ENCODE measurements around the gene PERM1. TPM values are rescaled to one million over a fixed set of nuclear protein-coding genes. Genes with fewer than 3 reads are reported as not detected.

The PERM1 gene
- polyA plus RNA-seq, 1 donor (not counting 4 experiments of a cell fraction or from before 2014, with no cell fraction given), result not detected

DNA sequence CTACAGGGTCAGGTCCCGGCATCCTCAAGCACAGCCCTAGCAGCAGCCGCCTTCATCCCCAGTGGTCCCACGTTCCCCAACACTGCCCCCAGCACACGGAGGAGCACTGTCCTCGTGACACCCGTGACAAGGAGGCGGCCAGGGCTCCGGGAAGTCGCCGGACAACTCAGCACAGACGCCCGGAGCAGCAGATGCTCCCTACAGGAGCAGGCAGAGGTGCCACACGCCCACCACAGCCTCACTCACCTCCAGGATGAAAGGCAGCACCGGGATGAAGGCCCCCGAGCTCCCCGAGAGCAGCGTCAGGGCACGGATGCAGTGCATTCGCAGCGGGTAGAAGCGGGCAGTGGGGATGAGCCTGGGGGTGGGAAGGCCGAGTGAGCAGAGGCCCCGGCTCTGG, 31.0 kb downstream of the PERM1 start:
- no peaks in the 10 kb centered on the region for H3K27me3 ChIP-seq (ENCODE audit: control insufficient read depth, extremely low read depth, insufficient read depth, low read length)
- H3K9me1 ChIP-seq (ENCODE audit: control insufficient read depth, extremely low read depth, insufficient read depth, low read length), result no peaks in the 10 kb centered on the region
- peaks cover 4% of the 10 kb centered on the region for H3K79me2 ChIP-seq (ENCODE audit: control insufficient read depth, insufficient read depth, low read length)
- TF ChIP-seq, protein P1, sequence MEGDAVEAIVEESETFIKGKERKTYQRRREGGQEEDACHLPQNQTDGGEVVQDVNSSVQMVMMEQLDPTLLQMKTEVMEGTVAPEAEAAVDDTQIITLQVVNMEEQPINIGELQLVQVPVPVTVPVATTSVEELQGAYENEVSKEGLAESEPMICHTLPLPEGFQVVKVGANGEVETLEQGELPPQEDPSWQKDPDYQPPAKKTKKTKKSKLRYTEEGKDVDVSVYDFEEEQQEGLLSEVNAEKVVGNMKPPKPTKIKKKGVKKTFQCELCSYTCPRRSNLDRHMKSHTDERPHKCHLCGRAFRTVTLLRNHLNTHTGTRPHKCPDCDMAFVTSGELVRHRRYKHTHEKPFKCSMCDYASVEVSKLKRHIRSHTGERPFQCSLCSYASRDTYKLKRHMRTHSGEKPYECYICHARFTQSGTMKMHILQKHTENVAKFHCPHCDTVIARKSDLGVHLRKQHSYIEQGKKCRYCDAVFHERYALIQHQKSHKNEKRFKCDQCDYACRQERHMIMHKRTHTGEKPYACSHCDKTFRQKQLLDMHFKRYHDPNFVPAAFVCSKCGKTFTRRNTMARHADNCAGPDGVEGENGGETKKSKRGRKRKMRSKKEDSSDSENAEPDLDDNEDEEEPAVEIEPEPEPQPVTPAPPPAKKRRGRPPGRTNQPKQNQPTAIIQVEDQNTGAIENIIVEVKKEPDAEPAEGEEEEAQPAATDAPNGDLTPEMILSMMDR (optimal IDR thresholded peaks at IDR 0.05 in 1 of 3, IDR thresholded peaks at IDR 0.05 in 1 of 3, conservative IDR thresholded peaks at IDR 0.05 in 1 of 3; ENCODE audit: extremely low read depth in 1 of 3, insufficient read depth in 2 of 3, low read length in 3 of 3), result no peak
- TF ChIP-seq EZH2 (IDR thresholded peaks at IDR 0.05; ENCODE audit: low read length), result no peak
- H3K9ac ChIP-seq (ENCODE audit: control insufficient read depth, extremely low read depth, insufficient read depth, low read length), result no peak overlapping the region
- H3K4me2 ChIP-seq (ENCODE audit: control insufficient read depth, extremely low read depth, insufficient read depth, low read depth, low read length), result no peak overlapping the region
- no peak overlapping the region for H3K27ac ChIP-seq (ENCODE audit: control insufficient read depth, insufficient read depth, low read length)
- no peak overlapping the region for H2AFZ ChIP-seq (ENCODE audit: control insufficient read depth, low read length)
- FAIRE-seq, result no peak
- dilution Hi-C loops (cut with MboI; ENCODE audit: extremely low pct_ligation_motif_present, low sequenced_read_pairs), result no loop called here
- no peak overlapping the region for H3K4me3 ChIP-seq (ENCODE audit: control insufficient read depth in 2 of 3, extremely low read depth in 1 of 3, insufficient read depth in 2 of 3, low read depth in 1 of 3, low read length in 3 of 3)
- H3K9me3 ChIP-seq (ENCODE audit: control insufficient read depth, low read depth, low read length), result no peaks in the 10 kb centered on the region
- peaks cover 5% of the 10 kb centered on the region for H4K20me1 ChIP-seq (ENCODE audit: control insufficient read depth, extremely low read depth, insufficient read depth, low read length)
- no peak for DNase-seq (ENCODE audit: low read depth, low spot score)
- peaks cover 63 to 70% of the 10 kb centered on the region in 2 experiments for H3K36me3 ChIP-seq (ENCODE audit: control insufficient read depth in 2 of 2, extremely low read depth in 1 of 2, insufficient read depth in 2 of 2, low read length in 2 of 2)
- no peaks in the 10 kb centered on the region for H3K4me1 ChIP-seq (ENCODE audit: control insufficient read depth, extremely low read depth, insufficient read depth, low read length)

DNA sequence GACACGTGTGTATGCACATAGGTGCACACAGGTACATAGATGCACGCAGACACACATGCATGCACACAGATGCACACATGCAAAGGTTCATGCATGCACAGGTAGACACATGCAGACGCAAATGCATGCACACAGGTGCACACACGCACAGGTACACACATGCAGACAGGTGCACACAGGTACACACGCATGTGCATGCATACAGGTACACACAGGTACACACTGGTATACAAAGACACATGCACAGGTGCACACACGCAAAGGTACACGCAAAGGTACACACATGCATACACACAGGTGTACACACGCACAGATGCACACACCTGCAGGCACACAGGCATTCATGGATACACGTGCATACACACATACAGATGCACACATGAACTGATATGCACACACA, 31.6 kb downstream of the PERM1 start:
- H3K27me3 ChIP-seq (ENCODE audit: control insufficient read depth, extremely low read depth, insufficient read depth, low read length), result no peaks in the 10 kb centered on the region
- H3K36me3 ChIP-seq (ENCODE audit: control insufficient read depth in 2 of 2, extremely low read depth in 1 of 2, insufficient read depth in 2 of 2, low read length in 2 of 2), result peaks cover 63 to 66% of the 10 kb centered on the region in 2 experiments
- DNase-seq (ENCODE audit: low read depth, low spot score) (no peak), FAIRE-seq (no peak)
- H3K4me2 ChIP-seq (ENCODE audit: control insufficient read depth, extremely low read depth, insufficient read depth, low read depth, low read length), result no peak overlapping the region
- no peak overlapping the region for H2AFZ ChIP-seq (ENCODE audit: control insufficient read depth, low read length)
- TF ChIP-seq EZH2 (IDR thresholded peaks at IDR 0.05; ENCODE audit: low read length), result no peak
- TF ChIP-seq, protein P1 (optimal IDR thresholded peaks at IDR 0.05 in 1 of 3, IDR thresholded peaks at IDR 0.05 in 1 of 3, conservative IDR thresholded peaks at IDR 0.05 in 1 of 3; ENCODE audit: extremely low read depth in 1 of 3, insufficient read depth in 2 of 3, low read length in 3 of 3), result no peak
- H3K9me3 ChIP-seq (ENCODE audit: control insufficient read depth, low read depth, low read length), result no peaks in the 10 kb centered on the region
- peaks cover 3% of the 10 kb centered on the region for H3K79me2 ChIP-seq (ENCODE audit: control insufficient read depth, insufficient read depth, low read length)
- H3K9ac ChIP-seq (ENCODE audit: control insufficient read depth, extremely low read depth, insufficient read depth, low read length), result no peak overlapping the region
- H3K9me1 ChIP-seq (ENCODE audit: control insufficient read depth, extremely low read depth, insufficient read depth, low read length), result no peaks in the 10 kb centered on the region
- peaks cover 5% of the 10 kb centered on the region for H4K20me1 ChIP-seq (ENCODE audit: control insufficient read depth, extremely low read depth, insufficient read depth, low read length)
- H3K4me1 ChIP-seq (ENCODE audit: control insufficient read depth, extremely low read depth, insufficient read depth, low read length), result no peaks in the 10 kb centered on the region
- H3K27ac ChIP-seq (ENCODE audit: control insufficient read depth, insufficient read depth, low read length), result no peak overlapping the region
- H3K4me3 ChIP-seq (ENCODE audit: control insufficient read depth in 2 of 3, extremely low read depth in 1 of 3, insufficient read depth in 2 of 3, low read depth in 1 of 3, low read length in 3 of 3), result no peak overlapping the region
- dilution Hi-C loops (cut with MboI; ENCODE audit: extremely low pct_ligation_motif_present, low sequenced_read_pairs), result no loop called here

Measured in keratinocyte (primary cell).